ENCODE data around the gene SETD6. TPM values are rescaled to one million over a fixed set of nuclear protein-coding genes. Genes with fewer than 3 reads are reported as not detected.
A peak's percentile ranks its signal among the peaks of the same experiment; 100 is the strongest.

The SETD6 gene
- total and polyA plus RNA-seq, 2 of the 13 experiments (the other 11 are each of a cell fraction or from before 2014, with no cell fraction given): 24.0 to 25.7 TPM

- TF ChIP-seq ZNF441 (CRISPR knock-in tag; IDR thresholded peaks at IDR 0.05; ENCODE audit: borderline replicate concordance) (no peak), ZNF597 (CRISPR knock-in tag; IDR thresholded peaks at IDR 0.05) (no peak), STAG1 (CRISPR knock-in tag; IDR thresholded peaks at IDR 0.05) (peak; percentile 80), PAWR (CRISPR knock-in tag; IDR thresholded peaks at IDR 0.05; ENCODE audit: borderline replicate concordance) (no peak), ZNF460 (CRISPR knock-in tag; IDR thresholded peaks at IDR 0.05; ENCODE audit: borderline replicate concordance) (no peak), SETDB1 (CRISPR knock-in tag; IDR thresholded peaks at IDR 0.05; ENCODE audit: borderline replicate concordance) (no peak), TSC22D2 (CRISPR knock-in tag; IDR thresholded peaks at IDR 0.05; ENCODE audit: borderline replicate concordance) (0 out of 2 replicates have a peak, but pooled peaks have one; percentile 55), ZBED4 (CRISPR knock-in tag; IDR thresholded peaks at IDR 0.05; ENCODE audit: borderline replicate concordance) (no peak), SOX6 (IDR thresholded peaks at IDR 0.05) (no peak), SOX6 (CRISPR knock-in tag; IDR thresholded peaks at IDR 0.05) (no peak), TOE1 (CRISPR knock-in tag; IDR thresholded peaks at IDR 0.05) (no peak), USF2 (IDR thresholded peaks at IDR 0.05; ENCODE audit: low read depth, low read length) (no peak), USF2 (CRISPR knock-in tag; IDR thresholded peaks at IDR 0.05; ENCODE audit: borderline replicate concordance) (peak; percentile 26; the same call in 1 of the 2 replicates), ZHX2 (IDR thresholded peaks at IDR 0.05; ENCODE audit: low read depth) (no peak), ZHX2 (CRISPR knock-in tag; IDR thresholded peaks at IDR 0.05; ENCODE audit: borderline replicate concordance) (no peak), ZKSCAN1 (IDR thresholded peaks at IDR 0.05; ENCODE audit: low read length) (no peak)
Measured at GRCh38 chr16:58511933-58512815, 3.1 kb upstream of the SETD6 start (continued).

Measured in HepG2 (cell line).